Stimulated activated CD4-positive, alpha-beta T cell treated with anti-CD3 and anti-CD28 coated beads, Interleukin-1b, Interleukin-23, amount 100 ng/mL, for 1 hour (primary cell): ENCODE results near the gene PLEKHG5.
A peak's percentile ranks its signal among the peaks of the same experiment; 100 is the strongest.
"Not testable (repeated sequence)": the region's sequence is repeated elsewhere in the genome, so short reads cannot be mapped to it uniquely, and the experiment has no call there.

Experiments
- DNase-seq, 2 donors: peaks; one replicate each; pipeline ENCODE4 v3.0.0-alpha.2; 2020; ENCODE audit warnings: low read depth in 2 of 2

PLEKHG5 gene

GRCh38 chr1:6463120-6463412 is 28.4 kb downstream of the PLEKHG5 start:
- DNase-seq = no peak

GRCh38 chr1:6462412-6463119 is 28.9 kb downstream of the PLEKHG5 start:
- DNase-seq = no peak

- DNase-seq = no peak
Measured at GRCh38 chr1:6461538-6462411, 29.7 kb downstream of the PLEKHG5 start.

GRCh38 chr1:6461051-6461530 is 30.4 kb downstream of the PLEKHG5 start:
- DNase-seq = no peak

DNA sequence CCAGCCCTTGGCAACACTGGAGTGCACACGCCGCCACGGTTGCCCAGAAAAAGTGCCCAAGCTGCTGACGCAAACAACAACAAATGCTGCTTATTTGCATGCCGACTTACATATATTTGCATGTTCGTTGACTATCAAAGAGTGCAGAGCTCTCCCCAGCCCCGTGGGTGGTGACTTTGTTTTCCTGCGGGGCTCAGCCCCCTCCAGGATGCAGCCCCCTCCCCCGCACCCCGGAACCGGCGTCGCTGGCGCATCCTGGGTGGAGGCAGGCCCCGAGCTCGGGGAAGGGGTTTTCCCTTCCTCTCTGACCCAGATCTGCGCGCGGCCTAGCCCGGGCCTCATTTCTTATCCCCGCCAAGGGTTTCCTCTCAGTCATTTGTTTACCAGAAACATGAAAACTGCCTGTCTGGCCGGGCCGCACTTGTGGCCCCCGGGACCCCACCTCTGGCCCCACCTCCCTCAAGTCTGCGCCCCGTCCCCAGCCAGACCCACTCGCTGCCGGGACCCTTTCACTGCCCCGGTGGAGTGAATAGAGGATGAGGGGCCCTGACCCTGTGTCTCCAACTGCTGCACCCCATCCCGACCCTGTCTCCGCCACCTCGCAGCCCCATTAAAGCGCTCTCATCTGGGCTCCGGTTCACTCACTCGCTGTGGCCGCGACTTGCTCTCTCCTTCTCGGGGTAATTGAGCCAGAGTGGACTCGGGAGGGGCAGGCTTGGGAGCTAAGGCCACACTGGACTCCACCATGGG is 31.0 kb downstream of the PLEKHG5 start:
- peak; percentile 79 to 89 for DNase-seq

DNA sequence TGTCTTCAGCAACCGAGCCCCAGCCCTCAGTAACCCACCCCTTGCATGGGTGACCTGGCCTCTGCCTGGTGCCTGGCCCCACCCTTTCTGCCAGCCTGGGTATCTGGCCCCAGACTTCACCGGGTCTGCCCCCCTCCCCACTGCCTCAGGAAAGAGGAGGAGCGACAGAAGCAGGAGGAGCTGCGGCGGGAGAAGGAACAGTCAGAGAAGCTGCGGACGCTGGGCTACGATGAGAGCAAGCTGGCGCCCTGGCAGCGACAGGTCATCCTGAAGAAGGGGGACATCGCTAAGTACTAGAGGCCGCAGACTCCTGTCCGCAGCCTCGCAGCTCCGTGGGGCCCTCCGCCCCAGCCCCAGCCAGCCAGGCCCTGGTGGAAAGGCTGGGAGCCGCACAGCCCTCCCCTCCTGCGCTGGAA is 31.6 kb downstream of the PLEKHG5 start:
- peak in 1 of 2 donors; percentile 47 for DNase-seq

DNA sequence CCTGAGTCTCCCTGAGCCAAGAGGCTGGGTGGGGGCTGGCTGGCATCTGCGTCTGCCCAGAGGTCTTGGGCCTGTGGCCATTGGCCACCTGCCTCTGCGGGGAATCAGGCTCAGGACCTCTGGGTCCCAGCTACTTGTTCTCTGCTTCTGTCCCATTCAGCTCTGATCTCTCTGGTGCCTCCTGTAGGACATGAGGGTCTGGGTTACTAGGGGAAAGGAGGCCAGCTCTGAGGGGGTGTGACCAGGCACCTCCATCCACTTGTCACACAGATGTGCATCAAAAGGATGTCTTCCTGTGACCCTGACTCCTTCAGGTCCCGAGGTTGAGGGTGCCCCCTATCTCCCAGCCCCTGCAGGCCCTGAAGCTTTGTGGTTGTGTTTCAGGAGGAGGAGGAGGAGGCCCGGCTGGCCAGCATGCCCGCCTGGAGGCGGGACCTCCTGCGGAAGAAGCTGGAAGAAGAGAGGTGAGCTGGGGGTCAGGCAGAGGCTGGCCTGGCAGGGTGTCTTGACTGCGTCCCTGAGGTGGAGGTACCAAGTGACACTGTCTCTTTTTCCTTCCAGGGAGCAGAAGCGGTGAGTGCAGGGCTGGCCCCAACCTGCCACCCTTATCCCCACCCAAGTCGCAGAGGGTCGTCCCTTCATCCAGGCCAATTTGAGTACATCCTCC is 34.5 kb downstream of the PLEKHG5 start:
- DNase-seq = no peak

DNA sequence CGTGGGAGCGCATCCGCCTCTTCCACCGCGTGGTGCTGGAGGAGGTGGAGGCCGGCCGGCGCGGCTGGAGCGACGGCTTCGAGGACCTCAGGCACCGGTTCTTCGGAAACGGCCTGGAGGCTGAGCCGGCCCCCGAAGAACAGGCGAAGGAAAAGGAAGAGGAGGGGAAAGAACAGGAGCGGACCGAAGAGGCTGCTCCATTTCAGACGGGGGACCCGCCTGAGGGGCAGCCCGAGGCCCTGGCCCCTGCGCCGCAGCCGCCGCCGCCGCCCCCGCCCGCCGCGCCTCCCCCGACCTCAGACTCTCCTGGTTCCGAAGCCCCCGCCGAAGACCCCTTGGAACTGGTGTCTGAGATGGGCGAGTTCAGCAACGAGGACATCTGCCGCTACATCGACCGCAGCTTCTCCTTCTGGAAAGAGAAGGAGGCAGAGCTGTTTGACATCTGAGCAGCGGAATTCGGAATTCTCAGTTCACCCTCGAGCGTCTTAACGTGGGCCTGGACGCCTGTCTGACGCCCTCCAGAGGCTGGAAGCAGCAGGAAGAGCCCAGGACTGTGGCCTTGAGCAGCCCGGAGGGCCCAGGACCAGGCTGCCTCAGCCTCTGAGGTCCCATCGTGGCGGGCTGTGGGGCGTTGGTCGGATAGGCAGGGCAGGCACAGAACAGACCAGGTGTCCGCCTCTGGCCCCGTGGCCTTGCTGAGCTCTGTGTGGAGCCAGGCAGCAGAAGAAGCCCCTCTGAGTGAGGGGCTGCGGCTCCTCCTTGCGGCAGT is 35.5 kb downstream of the PLEKHG5 start:
- not testable (repeated sequence) for DNase-seq

GRCh38 chr1:6454856-6455751 is 36.4 kb downstream of the PLEKHG5 start:
- DNase-seq = no peak

DNA sequence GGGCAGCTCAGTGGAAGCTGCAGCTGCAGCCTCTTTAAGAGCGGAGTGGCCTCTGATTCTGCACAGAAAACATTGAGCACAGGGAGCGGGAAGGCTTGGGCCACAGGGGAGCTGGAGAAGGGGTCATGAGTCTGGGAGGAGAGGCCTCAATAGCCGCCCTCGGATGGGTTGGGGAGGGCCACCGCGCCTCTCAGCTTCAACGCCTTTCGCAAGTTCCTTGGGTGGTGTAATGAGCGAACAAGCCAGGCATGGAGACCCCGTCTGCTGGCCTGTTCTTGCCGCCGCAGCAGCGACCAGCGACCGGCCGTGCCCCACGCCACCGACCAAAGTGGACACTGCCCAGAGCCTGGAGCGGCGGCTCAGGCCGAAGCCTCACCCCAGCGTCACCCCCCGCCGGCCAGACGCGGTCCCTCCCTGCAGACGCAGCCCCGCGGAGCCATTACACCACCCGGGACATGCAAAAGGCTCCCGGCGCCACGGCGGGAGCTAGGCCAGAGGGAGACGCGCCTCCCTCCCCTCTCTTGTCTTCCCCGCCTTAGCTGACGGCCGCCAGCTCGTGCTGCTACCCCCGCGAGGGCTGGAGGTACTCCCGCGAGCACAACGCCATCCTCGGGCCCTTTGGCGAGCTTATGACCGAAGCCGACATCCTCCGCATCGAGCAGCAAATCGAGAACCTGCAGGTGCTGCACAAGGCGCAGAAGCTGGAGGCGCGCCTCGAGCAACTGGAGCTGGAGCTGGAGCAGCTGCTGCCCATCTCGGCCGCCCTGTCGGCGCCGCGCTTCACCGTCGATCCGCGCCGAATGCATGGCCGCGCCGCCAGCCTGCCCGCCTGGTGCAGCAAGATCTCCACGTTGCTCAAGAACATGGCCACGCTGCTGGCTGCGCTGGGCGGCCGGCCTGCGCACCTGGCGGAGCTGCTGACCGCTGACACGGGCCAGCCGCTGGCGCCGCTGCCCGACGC is 37.3 kb downstream of the PLEKHG5 start:
- DNase-seq = not testable (repeated sequence)

DNA sequence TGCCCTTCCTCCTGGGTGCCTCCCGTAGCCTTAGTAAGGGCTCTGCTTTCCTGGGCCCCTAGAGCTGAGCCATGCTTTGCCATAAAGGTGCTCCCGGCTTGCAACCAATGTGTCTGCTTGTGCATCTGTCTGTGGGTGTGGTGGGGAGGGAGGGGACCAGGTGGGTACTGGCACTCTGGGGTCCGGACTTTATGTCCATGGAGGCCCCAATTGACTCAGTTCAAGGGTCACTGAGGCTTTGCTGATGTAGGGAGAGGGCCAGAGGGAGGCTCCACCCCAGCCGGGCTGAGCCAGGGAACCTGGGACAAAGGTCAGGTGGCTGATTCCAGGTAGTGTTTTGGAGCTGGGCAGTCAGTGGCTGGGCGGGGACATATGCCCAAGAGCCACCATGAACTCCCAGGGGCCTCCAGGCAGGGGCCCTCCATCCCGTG is 40.5 kb downstream of the PLEKHG5 start:
- DNase-seq = no peak

DNA sequence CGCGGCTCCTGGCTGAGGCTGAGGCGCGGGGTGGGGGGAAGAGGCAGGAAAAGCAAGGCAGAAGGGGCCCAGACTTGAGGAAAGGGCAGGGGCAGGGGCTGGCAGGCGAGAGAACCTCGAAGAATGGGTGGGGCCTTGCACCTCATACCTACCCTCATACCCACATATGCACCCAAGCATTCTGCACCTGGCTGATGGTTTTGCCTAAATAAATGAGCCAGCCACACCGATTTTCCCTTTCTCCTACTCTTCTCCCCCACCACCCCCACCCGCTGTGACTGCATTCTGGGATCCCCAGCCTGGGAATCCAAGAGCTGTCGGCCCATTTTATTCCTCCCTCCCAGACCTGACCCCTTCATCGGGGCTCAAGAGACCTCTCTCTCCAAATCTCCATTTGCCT is 41.0 kb downstream of the PLEKHG5 start:
- not testable (repeated sequence) for DNase-seq

DNA sequence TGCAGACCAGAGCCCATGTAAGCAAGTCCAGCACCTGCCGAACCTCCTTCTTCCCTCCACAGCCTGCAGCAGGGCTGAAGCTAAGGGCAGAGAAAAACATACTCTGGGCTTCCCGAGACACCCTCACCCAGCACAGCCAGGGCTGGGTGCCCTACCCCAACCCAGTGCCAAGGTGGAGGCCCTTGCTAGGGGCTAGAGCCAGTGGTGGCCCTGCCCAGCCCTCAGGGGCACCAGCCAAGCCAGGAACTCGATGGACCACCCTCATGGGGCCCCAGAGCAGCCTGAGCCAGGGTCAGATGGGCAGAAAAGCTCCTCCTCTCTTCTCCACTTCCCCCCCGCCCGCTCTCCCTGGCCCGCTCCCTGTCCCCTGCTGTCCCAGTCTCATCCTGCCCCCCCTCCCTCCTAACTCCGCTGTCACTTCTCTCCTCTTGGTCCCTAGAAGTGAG is 41.4 kb downstream of the PLEKHG5 start:
- no peak for DNase-seq

DNA sequence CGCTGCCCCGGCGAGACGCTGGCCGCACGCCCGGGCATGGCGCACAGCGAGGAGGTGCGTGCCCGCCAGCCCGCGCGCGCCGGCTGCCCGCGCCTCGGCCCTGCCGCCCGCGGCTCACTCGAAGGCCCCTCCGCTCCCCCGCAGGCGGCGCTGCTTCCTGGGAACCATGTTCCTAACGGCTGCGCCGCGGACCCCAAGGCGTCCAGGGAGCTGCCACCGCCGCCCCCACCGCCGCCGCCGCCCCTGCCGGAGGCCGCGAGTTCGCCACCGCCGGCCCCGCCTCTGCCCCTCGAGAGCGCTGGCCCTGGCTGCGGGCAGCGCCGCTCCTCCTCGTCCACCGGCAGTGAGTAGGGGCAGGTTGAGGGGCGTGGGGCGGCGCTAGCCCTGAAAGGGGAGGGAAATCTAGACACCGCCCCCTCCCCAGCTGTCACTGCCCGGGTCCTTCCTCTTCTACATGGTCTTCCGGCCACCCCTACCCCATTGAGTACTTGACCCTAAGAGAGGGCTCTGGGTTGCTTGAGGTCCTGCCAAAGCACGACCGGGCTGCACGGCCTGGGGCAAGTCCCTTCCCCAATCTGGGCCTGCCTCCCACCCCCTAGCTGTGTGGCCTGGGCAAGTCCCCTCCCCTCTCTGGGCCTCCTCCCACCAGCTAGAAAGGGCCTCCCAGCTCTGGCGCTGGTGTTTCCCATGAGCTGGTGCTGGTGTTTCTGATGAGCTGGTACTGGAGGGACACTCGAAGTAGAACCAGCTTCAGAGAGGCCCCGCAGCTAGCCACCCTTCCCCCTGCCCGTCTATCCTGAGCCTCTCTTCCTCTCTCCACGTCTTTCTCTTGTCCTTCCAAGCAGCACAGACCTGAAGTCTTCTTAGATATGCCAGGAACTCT is 42.5 kb downstream of the PLEKHG5 start:
- DNase-seq = no peak

DNA sequence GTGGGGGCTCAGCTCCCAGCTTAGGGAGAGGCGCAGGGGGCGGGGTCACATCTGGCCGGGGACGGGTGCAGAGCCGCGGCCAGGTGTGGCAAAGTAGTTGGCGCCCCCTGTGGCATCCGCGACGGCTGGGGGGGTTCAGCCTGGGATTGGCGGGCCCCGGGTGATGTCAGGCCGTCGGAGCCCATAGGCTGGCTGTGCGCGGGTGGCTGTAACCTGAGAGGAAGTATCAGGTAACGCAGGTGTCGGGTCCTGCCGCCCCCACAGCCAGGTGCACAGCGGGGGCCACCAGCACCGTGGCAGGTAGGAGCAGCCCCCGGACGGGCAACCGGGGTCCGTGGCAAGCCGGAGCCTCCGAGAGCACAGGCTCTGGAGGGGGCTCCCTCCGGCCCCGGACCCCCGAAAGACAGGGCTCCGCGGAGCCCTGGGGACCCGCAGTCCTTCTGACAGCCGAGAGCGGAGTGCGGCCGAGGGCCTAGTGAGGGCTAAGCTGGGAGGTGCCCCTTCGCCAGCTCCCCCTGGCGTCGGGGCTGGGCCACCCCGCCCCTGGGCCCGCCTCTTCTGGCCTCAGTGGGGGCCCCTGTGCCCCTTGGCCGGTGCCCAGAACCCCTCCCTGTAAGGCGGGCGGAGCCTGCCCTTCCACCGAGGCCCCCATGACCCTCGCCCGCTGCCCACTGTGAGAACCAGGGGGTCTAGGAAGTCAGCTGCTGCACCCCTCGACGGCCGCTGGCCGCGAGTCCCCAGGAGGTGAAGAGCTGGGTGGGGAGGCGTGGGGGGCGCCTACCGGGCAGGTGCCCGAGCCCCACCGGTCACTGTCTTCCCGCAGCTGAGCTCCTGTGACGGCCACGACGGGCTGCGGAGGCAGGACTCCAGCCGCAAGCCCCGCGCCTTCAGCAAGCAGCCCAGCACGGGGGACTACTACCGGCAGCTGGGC is 43.4 kb downstream of the PLEKHG5 start:
- no peak for DNase-seq

GRCh38 chr1:6447016-6447817 is 44.2 kb downstream of the PLEKHG5 start:
- DNase-seq = no peak
